SJCRH30 (cell line): ENCODE measurements around the gene ZBTB1. TPM values are rescaled to one million over a fixed set of nuclear protein-coding genes. Genes with fewer than 3 reads are reported as not detected.

Source experiments
- DNase-seq, 2 experiments: peaks; one replicate each; pipeline ENCODE4 v3.0.0-alpha.2; 2015 to 2020
- H3K27ac ChIP-seq: fragments of 250-450 bp; sonication (Bioruptor Pico); 2 replicates; pipeline ENCODE4 v1.5.1; 2020; ENCODE audit warnings: mild to moderate bottlenecking, moderate library complexity
- H3K27me3 ChIP-seq: fragments of 250-450 bp; sonication (Bioruptor Pico); 2 replicates; pipeline ENCODE4 v1.5.1; 2020; ENCODE audit warnings: mild to moderate bottlenecking, moderate library complexity
- H3K36me3 ChIP-seq: fragments of 250-450 bp; sonication (Bioruptor Pico); 2 replicates; pipeline ENCODE4 v1.5.1; 2020; ENCODE audit warnings: mild to moderate bottlenecking, moderate library complexity
- H3K4me1 ChIP-seq: fragments of 250-450 bp; sonication (Bioruptor Pico); 2 replicates; pipeline ENCODE4 v1.5.1; 2020; ENCODE audit warnings: mild to moderate bottlenecking, moderate library complexity
- H3K4me3 ChIP-seq: fragments of 250-450 bp; sonication (Bioruptor Pico); 2 replicates; pipeline ENCODE4 v1.5.1; 2020; ENCODE audit warnings: mild to moderate bottlenecking, moderate library complexity
- H3K9me3 ChIP-seq: fragments of 250-450 bp; sonication (Bioruptor Pico); replicated peaks from 2 replicates; pipeline ENCODE4 v1.5.1; 2020; ENCODE audit warnings: mild to moderate bottlenecking, moderate library complexity
- total RNA-seq: library from RNA; depleted of rRNA; stranded (reverse); fragments of >200 nt; shearing (Covaris generic); gene quantifications from 2 replicates; pipeline ENCODE4 v1.2.3, GENCODE V29; 2014

ZBTB1 gene
- total RNA-seq, 1 experiment from 2014 or later, result 37.3 TPM

GRCh38 chr14:64531567-64531966, 27.0 kb downstream of the ZBTB1 start:
- Histone ChIP-seq H3K36me3 (no peaks in the 10 kb centered on the region), H3K4me1 (no peaks in the 10 kb centered on the region), H3K27ac (no peak overlapping the region), H3K4me3 (no peak overlapping the region), H3K9me3 (no peaks in the 10 kb centered on the region), H3K27me3 (no peaks in the 10 kb centered on the region)
- DNase-seq, result no peak

- no peak overlapping the region for H3K27ac ChIP-seq
- H3K9me3 ChIP-seq, result no peaks in the 10 kb centered on the region
- H3K4me1 ChIP-seq, result no peaks in the 10 kb centered on the region
- H3K27me3 ChIP-seq, result no peaks in the 10 kb centered on the region
- DNase-seq, result no peak
- H3K4me3 ChIP-seq, result no peak overlapping the region
- H3K36me3 ChIP-seq, result no peaks in the 10 kb centered on the region
Measured at GRCh38 chr14:64536488-64537245, 32.1 kb downstream of the ZBTB1 start.

GRCh38 chr14:64540208-64541202, 35.9 kb downstream of the ZBTB1 start, which contains the start of gene HSPA2:
HSPA2 (plus strand) TSS chr14:64540741; CDS start chr14:64540850, 109 bp downstream.
- peak within 1 kb of the TSS; percentile 70 for H3K27ac ChIP-seq
- H3K4me1 ChIP-seq, result no peaks in the 10 kb centered on the region
- H3K4me3 ChIP-seq, result peak within 1 kb of the TSS; percentile 62
- H3K27me3 ChIP-seq, result no peaks in the 10 kb centered on the region
- peak; percentile 90 for DNase-seq
- H3K9me3 ChIP-seq, result no peaks in the 10 kb centered on the region
- H3K36me3 ChIP-seq, result no peaks in the 10 kb centered on the region

- no peak overlapping the region for H3K4me3 ChIP-seq
- no peaks in the 10 kb centered on the region for H3K36me3 ChIP-seq
- H3K27me3 ChIP-seq, result no peaks in the 10 kb centered on the region
- H3K9me3 ChIP-seq, result no peaks in the 10 kb centered on the region
- no peak for DNase-seq
- H3K27ac ChIP-seq, result no peak overlapping the region
- H3K4me1 ChIP-seq, result no peaks in the 10 kb centered on the region
Measured at GRCh38 chr14:64541261-64541971, 36.8 kb downstream of the ZBTB1 start.

GRCh38 chr14:64541972-64542835, 37.6 kb downstream of the ZBTB1 start:
- Histone ChIP-seq H3K36me3 (no peaks in the 10 kb centered on the region), H3K4me3 (no peak overlapping the region), H3K4me1 (no peaks in the 10 kb centered on the region), H3K9me3 (no peaks in the 10 kb centered on the region), H3K27me3 (no peaks in the 10 kb centered on the region), H3K27ac (no peak overlapping the region)
- DNase-seq, result no peak

- H3K4me1 ChIP-seq, result no peaks in the 10 kb centered on the region
- DNase-seq, result no peak
- no peak overlapping the region for H3K4me3 ChIP-seq
Measured at GRCh38 chr14:64542836-64543201, 38.2 kb downstream of the ZBTB1 start.

GRCh38 chr14:64544607-64545312, 40.2 kb downstream of the ZBTB1 start:
- Histone ChIP-seq H3K4me1 (no peaks in the 10 kb centered on the region), H3K36me3 (no peaks in the 10 kb centered on the region), H3K4me3 (no peak overlapping the region), H3K9me3 (no peaks in the 10 kb centered on the region), H3K27ac (no peak overlapping the region), H3K27me3 (no peaks in the 10 kb centered on the region)
- DNase-seq, result no peak

More at GRCh38 chr14:64542836-64543201, 38.2 kb downstream of the ZBTB1 start:
- no peaks in the 10 kb centered on the region for H3K36me3 ChIP-seq
- H3K27me3 ChIP-seq, result no peaks in the 10 kb centered on the region
- H3K9me3 ChIP-seq, result no peaks in the 10 kb centered on the region
- no peak overlapping the region for H3K27ac ChIP-seq

GRCh38 chr14:64549016-64549415, 44.4 kb downstream of the ZBTB1 start:
- Histone ChIP-seq H3K4me1 (no peaks in the 10 kb centered on the region), H3K27me3 (no peaks in the 10 kb centered on the region; the same call in 1 of the 2 replicates), H3K36me3 (no peaks in the 10 kb centered on the region), H3K9me3 (no peaks in the 10 kb centered on the region), H3K4me3 (no peak overlapping the region), H3K27ac (no peak overlapping the region)
- no peak for DNase-seq

- H3K27ac ChIP-seq, result no peak within 1 kb of the TSS
- DNase-seq, result no peak
- H3K36me3 ChIP-seq, result no peaks in the 10 kb centered on the region
- H3K4me3 ChIP-seq, result no peak within 1 kb of the TSS
- no peaks in the 10 kb centered on the region; the same call in 1 of the 2 replicates for H3K27me3 ChIP-seq
- no peaks in the 10 kb centered on the region for H3K9me3 ChIP-seq
- no peaks in the 10 kb centered on the region for H3K4me1 ChIP-seq
Measured at GRCh38 chr14:64549791-64550620, 45.4 kb downstream of the ZBTB1 start, which contains the start of gene PPP1R36. PPP1R36 (plus strand) TSS chr14:64549961; CDS start chr14:64549998, 37 bp downstream.

- H3K4me1 ChIP-seq, result no peaks in the 10 kb centered on the region
- no peaks in the 10 kb centered on the region for H3K9me3 ChIP-seq
- no peak overlapping the region for H3K4me3 ChIP-seq
- no peaks in the 10 kb centered on the region for H3K36me3 ChIP-seq
- DNase-seq, result no peak
- no peak overlapping the region for H3K27ac ChIP-seq
- peaks cover 4% of the 10 kb centered on the region; the same call in 1 of the 2 replicates for H3K27me3 ChIP-seq
Measured at GRCh38 chr14:64550621-64551333, 46.2 kb downstream of the ZBTB1 start.

- no peaks in the 10 kb centered on the region for H3K9me3 ChIP-seq
- peaks cover 4% of the 10 kb centered on the region; the same call in 1 of the 2 replicates for H3K27me3 ChIP-seq
Measured at GRCh38 chr14:64554556-64554955, 50.0 kb downstream of the ZBTB1 start.

GRCh38 chr14:64556526-64556925, 52.0 kb downstream of the ZBTB1 start:
- Histone ChIP-seq H3K4me3 (no peak overlapping the region), H3K27ac (no peak overlapping the region), H3K36me3 (no peaks in the 10 kb centered on the region), H3K27me3 (peaks cover 4% of the 10 kb centered on the region; the same call in 1 of the 2 replicates), H3K4me1 (no peaks in the 10 kb centered on the region), H3K9me3 (no peaks in the 10 kb centered on the region)
- no peak for DNase-seq

More at GRCh38 chr14:64554556-64554955, 50.0 kb downstream of the ZBTB1 start:
- H3K4me3 ChIP-seq, result no peak overlapping the region
- DNase-seq, result no peak
- H3K36me3 ChIP-seq, result no peaks in the 10 kb centered on the region
- no peak overlapping the region for H3K27ac ChIP-seq
- no peaks in the 10 kb centered on the region for H3K4me1 ChIP-seq
